Measurements from ENCODE around the gene NOD1.
A peak's percentile ranks its signal among the peaks of the same experiment; 100 is the strongest.
"Not testable (repeated sequence)": the region's sequence is repeated elsewhere in the genome, so short reads cannot be mapped to it uniquely, and the experiment has no call there.

Gene NOD1

DNA sequence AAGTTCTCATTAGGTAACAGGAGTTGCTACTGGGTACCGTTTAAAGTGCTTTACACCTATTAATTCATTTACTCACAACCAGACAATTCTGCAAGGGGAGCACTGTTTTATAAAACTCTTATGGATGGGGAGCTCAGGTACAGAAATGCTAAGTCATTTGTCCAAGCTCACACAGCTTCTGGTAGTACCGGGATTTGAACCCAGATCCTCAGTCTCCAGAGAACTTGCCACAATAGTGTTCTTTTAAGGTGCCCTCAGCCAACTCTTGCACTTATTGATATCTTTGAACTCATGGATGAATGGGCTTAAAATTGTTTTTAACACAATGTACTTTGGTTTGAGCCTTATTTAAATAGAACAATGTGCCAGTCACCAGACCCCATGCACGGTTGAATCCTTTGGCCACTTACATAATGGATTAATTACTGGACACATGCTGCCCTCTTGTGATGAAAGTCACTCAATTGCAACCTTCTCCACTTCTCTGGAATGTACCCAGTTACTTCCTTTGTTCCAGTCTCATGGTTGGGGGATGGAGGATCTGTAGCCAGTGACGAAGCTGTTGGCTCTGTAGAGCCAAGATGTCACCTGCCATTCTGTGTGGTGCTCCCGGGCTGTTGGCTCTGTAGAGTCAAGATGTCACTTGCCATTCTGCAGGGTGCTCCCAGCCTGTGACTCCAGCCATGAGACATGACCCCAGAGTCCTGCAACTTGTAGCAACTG, 65.6 kb downstream of the NOD1 start:
- peak; percentile 43 for DNase-seq (ENCODE audit: low read depth)

- DNase-seq (ENCODE audit: low read depth): no peak
These were observed 66.7 kb downstream of the NOD1 start for GRCh38 chr7:30411897-30412296.

GRCh38 chr7:30411173-30411572, 67.4 kb downstream of the NOD1 start:
- DNase-seq (ENCODE audit: low read depth): no peak

DNA sequence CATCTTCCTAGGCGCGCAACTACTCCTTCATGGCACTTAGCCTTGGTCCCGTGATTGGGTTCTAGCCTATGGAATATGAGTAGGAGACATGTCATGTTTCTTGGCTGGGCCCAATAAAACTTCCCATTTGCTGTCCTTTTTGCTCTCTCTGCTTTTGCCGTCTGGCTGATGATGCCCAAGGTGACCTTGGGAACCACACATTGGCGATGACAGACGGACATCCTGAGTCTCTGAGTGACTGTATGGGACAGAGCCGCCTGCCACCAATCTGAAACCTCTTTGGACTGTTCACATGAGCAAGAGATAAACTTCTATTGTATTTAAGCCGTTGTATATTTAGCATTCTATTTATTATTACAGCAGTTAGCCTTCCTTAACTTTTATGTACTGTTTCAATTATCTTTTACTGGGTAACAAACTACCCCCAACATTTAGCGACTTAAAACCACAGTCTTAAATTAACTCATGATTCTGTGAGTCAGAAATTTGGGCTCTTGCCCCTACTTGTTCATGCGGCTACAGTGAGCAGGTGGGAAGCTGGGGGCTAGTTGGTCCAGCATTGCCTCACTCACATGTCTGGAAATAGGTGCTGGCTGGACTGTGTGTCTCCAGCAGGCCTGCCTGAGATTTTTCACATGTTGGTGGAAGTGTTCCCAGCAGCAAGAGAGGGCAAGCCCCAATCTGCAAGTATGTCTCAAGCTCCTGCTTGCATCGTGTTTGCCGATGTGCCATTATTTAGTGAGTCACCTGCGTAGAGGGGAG, 71.7 kb downstream of the NOD1 start:
- DNase-seq (ENCODE audit: low read depth): no peak

DNA sequence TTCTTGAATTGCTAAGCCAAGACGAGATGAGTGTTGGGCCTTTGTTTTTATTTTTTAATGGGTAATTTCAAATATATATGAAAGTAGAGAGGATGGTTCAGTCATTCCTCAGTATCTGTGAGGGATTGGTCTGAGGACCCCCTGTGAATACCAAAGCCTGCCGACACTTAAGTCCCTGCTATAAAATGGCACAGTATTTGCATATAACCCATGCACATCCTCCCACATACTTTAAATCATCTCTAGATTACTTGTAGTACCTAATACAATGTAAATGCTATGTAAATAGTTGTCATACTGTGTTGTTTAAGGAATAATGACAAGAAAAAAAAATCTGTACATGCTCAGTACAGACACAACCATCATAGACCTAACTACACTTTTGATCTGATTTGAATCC, 73.4 kb downstream of the NOD1 start:
- DNase-seq (ENCODE audit: low read depth): no peak

DNA sequence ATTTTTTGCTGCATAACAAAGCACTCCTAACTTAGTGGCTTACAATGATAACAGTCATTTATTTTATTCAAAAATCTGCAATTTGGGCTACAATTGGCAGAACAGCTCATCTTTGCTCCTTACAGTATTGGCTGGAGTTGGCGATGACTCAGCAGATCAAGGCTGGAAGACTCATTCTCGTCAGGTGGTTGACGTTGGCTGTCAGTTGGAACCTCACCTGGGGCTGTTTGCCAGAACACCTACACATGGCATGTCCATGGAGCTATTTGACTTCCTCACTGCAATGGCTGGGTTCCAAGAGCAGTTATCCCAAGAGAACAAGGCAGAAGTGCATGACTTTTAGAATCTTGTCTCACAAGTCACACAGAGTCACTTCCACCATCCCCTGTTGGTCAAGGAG, 75.1 kb downstream of the NOD1 start:
- no peak for DNase-seq (ENCODE audit: low read depth)

GRCh38 chr7:30396389-30396788, 82.2 kb downstream of the NOD1 start:
- DNase-seq (ENCODE audit: low read depth): no peak

- no peak for DNase-seq (ENCODE audit: low read depth)
These were observed 82.9 kb downstream of the NOD1 start for GRCh38 chr7:30395676-30396075.

- no peak for DNase-seq (ENCODE audit: low read depth)
These were observed 86.8 kb downstream of the NOD1 start for GRCh38 chr7:30391806-30392205.

DNA sequence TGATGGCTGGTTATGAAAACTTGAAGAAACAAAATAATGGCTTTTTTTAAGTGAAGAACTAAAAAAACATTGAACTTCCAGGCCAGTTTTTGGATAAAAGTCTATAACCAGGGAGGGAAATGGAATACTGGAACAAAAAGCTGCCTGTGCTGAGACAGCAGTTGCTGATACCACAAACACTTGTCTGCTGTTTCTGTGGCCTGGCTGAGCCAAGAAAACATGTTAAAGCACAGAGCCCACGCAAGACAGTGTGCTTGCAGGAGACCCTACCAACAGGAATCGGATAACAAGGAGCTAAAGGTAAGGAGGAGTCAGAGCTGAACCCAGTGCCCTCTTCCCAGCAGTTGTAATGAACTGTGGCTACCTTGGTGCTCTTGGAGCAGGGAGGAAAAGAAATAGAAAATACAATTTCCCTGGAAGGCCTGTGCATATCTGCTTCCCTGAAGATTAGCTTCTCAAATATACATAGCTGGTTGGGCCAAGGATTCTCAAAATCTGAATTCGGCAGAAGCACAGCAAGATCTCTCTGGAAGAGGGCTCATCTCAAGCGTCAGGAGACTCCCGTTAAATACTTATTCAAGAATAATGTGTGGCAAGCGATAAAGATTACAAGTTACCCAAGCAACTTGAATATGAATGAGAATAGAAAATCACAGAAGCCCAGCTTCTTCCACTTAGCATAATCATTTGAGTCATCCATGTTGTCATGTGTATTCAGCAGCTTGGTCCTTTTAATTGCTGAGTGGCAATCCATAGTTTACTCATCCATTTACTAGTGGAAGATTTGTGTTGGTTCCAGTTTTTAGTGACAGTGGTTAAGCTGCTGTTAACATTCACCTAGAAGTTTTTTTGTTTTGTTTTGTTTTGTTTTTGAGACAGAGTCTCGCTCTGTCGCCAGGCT, 87.6 kb downstream of the NOD1 start:
- DNase-seq (ENCODE audit: low read depth): no peak

GRCh38 chr7:30389791-30390190, 88.8 kb downstream of the NOD1 start:
- DNase-seq (ENCODE audit: low read depth): no peak

DNA sequence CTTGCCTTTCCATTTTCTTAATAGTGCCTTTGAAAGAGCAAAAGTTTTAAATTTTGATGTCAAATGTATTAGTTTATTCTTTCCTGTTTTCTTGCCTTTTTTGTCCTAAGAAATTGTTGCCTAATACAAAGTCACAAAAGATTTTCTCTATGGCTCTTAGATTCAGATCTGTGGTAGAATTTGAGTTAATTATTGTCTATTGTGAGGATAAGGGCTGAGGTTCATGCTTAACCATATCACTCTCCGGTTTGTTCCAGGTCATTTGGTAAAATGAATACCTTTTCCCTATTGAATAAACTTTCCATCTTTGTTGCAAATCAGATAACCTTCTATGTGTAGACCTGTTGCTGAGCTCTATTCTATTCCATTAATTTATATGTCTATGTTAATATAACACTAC, 96.0 kb downstream of the NOD1 start:
- DNase-seq (ENCODE audit: low read depth): no peak

DNA sequence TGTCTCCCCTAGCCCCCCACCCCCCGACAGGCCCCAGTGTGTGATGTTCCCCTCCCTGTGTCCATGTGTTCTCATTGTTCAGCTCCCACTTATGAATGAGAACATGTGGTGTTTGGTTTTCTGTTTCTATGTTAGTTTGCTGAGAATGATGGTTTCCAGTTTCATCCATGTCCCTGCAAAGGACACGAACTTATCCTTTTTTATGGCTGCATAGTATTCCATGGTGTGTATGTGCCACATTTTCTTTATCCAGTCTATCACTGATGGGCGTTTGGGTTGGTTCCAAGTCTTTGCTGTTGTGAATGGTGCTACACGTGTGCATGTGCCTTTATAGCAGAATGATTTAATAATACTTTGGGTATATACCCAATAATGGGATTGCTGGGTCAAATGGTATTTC, 97.8 kb downstream of the NOD1 start:
- not testable (repeated sequence) for DNase-seq (ENCODE audit: low read depth)

DNA sequence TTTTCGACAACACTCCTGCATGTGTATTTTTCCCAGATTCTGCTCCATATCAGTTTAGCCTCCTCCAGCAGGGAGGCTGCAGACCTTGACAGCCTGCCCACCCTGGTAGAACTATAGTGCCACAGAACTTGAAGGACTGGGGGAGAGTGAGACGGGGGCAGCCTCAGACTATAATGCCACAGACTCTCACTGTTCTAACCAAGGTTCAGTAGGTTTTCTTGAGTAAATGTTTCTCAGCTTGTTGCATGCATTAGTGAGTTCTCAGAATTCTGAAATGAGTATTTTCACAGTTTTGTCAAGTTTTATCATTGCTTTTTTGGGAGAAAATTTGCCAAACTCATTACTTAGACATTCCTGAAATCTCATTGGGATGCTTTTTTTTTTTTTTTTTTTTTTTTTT, 98.3 kb downstream of the NOD1 start:
- no peak for DNase-seq (ENCODE audit: low read depth)

GRCh38 chr7:30379741-30380140, 98.8 kb downstream of the NOD1 start:
- no peak for DNase-seq (ENCODE audit: low read depth)

DNA sequence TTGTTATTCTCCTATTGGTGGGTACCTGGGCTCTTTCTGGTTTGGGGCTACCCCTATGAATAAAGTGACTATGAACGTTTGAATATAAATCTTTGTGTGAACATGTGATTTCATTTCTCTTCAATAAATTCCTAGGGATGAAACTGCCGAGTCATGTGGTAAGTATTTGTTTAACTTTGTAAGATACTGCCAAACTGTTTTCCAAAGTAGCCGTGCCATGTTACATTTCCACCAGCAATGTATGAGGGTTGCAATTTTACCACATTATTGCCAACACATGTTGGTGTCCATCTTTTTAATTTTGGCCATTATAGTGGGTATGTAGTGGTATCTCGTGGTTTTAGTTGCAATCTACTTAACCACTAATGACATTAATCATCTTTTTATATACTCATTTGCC, 99.5 kb downstream of the NOD1 start:
- DNase-seq (ENCODE audit: low read depth): no peak

DNA sequence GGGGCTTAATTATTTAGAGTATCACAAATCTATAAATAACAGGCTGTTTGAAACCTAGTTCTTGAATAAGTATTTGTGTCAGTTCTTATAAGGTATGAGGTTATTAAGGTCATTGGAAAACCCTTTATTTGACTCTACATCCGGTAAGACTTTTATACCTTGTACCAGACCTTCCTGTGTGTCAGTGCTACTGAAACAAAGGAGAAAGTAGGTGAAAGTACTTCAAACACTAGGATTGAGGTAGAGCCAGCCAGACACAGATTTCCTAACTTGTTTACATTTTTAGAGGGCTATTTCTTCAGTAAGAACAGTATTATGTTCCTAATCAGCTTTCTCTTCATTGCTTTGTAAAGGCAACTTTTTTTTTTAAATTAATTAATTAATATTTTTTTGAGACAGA, 100.3 kb downstream of the NOD1 start:
- DNase-seq (ENCODE audit: low read depth): no peak

Measured in HS-27A (cell line).